GM04503 (cell line): Measurements from ENCODE around the gene ZNF593.

Experiments used
- DNase-seq: peaks from one replicate; pipeline ENCODE4 v3.0.0-alpha.2; 2012; ENCODE audit warnings: low read depth

ZNF593 gene

GRCh38 chr1:26210147-26210870 is 40.6 kb downstream of the ZNF593 start:
- DNase-seq, result no peak

- no peak for DNase-seq
Observed at GRCh38 chr1:26212726-26213125, 43.0 kb downstream of the ZNF593 start.

GRCh38 chr1:26213335-26213905 is 43.7 kb downstream of the ZNF593 start:
- no peak for DNase-seq

- no peak for DNase-seq
Observed at GRCh38 chr1:26215246-26215645, 45.5 kb downstream of the ZNF593 start.

GRCh38 chr1:26218906-26219494 is 49.3 kb downstream of the ZNF593 start:
- no peak for DNase-seq
